ENCODE measurements around the gene GBF1.
"Not testable (repeated sequence)": the region's sequence is repeated elsewhere in the genome, so short reads cannot be mapped to it uniquely, and the experiment has no call there.

The GBF1 gene, protein sequence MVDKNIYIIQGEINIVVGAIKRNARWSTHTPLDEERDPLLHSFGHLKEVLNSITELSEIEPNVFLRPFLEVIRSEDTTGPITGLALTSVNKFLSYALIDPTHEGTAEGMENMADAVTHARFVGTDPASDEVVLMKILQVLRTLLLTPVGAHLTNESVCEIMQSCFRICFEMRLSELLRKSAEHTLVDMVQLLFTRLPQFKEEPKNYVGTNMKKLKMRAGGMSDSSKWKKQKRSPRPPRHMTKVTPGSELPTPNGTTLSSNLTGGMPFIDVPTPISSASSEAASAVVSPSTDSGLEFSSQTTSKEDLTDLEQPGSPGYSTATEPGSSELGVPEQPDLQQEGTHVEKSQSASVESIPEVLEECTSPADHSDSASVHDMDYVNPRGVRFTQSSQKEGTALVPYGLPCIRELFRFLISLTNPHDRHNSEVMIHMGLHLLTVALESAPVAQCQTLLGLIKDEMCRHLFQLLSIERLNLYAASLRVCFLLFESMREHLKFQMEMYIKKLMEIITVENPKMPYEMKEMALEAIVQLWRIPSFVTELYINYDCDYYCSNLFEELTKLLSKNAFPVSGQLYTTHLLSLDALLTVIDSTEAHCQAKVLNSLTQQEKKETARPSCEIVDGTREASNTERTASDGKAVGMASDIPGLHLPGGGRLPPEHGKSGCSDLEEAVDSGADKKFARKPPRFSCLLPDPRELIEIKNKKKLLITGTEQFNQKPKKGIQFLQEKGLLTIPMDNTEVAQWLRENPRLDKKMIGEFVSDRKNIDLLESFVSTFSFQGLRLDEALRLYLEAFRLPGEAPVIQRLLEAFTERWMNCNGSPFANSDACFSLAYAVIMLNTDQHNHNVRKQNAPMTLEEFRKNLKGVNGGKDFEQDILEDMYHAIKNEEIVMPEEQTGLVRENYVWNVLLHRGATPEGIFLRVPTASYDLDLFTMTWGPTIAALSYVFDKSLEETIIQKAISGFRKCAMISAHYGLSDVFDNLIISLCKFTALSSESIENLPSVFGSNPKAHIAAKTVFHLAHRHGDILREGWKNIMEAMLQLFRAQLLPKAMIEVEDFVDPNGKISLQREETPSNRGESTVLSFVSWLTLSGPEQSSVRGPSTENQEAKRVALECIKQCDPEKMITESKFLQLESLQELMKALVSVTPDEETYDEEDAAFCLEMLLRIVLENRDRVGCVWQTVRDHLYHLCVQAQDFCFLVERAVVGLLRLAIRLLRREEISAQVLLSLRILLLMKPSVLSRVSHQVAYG (N-terminal part only)

DNA sequence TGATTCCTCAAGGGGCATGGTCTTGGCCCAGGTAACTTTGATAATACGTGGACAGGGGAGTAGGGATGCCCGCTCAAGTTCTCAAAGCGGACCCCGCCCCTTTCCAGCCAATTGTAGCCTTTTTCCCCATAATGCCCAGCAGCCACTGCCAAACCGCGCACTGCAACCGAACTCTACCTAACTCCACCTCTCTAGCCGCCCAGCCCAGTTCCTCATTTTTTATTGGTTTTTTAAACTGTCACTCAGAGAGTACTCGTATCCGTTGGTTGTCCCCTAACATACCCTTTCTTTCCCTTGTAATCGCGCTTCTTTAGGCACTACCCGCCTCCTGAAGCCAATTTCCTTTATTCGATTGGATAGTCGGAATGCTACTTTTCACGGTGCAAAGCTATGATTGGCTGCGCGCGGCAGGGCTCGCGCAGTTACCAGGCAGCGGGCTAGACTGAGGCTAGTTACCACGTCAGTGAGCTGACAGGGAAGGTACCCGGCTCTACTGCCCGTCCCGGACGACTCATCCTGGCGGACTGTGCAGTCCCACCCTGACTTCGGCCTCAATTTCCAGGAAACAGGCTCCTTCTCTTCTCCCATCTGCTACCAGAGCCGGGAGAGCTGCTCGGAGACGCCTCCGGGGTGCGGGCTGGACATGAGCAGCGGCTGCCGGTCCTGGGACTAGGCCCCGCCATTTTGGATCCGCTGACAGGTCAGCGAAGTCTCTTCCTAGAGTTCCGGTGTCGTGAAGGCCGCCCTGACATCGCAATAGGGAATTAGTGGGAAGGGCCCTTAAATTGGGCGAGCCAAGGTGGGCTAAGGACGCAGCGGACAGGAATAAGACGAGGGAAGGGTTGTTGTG lies at the start of gene GBF1:
TSS of gene GBF1 (plus strand) at position 451 of the 850 bp plus-strand sequence. CDS start 13,407 bp downstream, outside the sequence.
- DNase-seq (ENCODE audit: low read depth), result peak; percentile 81

DNA sequence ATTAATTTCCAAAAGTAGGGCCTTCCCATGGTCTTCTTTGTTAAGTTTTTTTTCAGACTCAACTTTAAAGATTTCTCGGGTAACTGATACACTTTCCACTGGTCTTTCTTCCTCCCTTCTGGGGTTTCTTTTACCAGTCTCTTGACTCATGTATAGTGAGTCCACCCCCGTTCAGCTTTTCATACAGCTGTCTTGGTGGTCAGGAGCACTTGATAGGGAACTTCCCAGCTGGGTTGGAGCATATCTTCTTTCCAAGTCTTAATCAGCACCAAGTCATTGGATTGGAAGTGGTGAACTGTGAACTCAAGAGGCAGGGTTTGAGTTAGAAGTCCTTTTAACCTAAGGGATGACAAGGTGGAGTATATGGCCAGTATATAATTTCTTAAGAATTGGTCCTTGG lies 48.4 kb upstream of the GBF1 start:
- DNase-seq (ENCODE audit: low read depth), result no peak

DNA sequence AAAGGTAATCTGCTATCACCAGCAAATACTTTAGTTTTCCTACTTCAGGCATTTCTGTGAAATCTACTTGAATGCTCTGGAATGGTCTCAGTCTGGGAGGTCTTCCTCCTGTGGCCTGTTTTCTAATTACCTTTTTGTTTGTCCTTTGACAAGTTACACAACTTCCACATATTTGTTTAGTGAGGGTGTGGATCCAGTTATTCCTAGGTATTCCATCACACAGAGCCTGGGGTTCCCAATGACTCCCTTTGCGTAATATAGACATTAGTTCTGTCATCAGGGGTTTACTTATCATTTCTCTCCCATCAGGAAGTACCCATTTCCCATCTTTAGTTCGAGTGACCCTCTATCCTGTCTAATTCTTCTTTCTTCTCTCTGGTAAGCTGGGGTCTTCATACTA lies 47.3 kb upstream of the GBF1 start:
- DNase-seq (ENCODE audit: low read depth), result no peak

DNA sequence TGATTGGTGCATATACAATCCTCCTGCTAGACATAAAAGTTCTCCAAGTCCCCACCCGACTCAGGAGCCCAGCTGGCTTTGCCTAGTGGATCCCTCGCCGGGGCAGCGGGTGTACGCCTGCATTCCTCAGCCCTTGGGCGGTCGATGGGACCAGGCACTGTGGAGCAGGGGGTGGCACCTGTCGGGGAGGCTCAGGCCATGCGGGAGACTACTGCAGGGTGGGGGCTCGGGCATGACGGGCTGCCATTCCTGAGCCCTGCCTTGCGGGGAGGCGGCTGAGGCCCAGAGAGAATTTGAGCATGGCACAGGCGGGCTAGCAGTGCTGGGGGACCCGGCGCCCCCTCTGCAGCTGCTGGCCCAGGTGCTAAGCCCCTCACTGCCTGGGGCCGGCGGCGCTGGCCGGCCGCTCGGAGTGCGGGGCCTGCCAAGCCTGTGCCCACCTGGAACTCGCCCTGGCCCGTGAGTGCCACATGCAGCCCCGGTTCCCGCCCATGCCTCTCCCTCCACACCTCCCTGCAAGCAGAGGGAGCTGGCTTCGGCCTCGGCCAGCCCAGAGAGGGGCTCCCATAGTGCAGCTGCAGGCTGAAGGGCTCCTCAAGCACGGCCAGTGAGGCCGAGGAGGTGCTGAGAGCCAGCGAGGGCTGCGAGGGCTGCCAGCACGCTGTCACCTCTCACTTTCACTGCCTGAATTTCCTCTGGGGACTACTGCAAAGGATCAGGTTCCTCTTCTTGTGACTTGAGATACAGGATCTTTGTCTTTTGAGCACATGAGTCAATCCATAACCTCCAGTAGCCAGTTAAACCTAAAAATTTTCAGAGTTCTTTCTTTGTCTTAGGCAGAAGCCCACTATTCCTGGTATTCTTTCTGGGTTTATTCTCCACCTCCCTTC lies 44.3 kb upstream of the GBF1 start:
- DNase-seq (ENCODE audit: low read depth), result no peak

DNA sequence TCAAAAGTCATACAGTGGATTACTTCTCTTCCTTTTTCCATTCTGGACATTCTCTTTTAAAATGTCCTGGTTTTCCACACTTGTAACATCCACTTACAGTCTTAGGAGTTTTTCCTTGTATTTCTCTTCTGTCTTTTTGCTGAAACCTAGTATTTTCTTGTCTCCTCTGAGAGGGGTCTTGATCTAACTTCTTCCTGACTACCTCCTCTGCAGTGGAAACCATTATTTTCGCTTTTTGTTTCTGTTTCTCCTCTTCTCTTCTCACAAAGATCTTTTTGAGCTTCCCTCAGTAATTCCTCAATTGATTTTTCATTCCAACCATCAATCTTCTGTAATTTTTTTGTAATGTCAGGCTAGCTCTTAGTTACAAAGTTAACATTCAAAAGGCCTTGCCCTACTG lies 42.9 kb upstream of the GBF1 start:
- no peak for DNase-seq (ENCODE audit: low read depth)

DNA sequence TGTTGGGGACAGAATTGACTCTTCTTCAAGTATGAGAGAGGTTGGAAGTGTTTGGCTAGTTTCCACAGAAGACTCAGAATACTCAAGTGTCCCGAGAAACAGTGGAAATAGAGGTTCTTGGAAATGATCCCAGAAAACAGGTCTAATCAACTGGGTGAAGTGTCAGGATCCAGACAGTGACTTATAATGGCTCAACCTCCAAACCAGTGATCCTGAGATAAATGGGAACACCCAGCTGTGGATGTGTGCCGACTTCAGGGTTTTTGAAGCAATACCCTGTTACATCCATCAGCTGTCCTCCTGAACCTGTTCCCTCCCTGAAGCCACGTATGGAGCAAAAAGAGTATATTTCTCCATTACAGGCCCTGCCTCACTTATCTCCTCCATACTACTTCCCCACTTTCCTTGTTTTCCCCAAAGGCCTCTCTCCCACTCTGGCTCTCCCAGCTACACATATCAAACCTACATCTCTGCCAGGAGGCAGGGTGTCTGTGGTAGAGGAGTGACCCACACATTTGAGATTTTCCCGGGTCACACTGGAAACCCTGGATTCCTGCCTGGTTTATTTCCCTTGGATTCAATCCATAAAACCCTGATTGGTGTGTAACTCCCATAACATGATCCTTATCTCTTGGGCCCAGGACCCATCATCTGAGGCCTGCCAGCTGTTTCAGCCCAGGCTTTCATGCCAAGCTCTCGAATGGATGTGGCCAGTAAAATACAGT lies 36.9 kb upstream of the GBF1 start:
- no peak for DNase-seq (ENCODE audit: low read depth)

DNA sequence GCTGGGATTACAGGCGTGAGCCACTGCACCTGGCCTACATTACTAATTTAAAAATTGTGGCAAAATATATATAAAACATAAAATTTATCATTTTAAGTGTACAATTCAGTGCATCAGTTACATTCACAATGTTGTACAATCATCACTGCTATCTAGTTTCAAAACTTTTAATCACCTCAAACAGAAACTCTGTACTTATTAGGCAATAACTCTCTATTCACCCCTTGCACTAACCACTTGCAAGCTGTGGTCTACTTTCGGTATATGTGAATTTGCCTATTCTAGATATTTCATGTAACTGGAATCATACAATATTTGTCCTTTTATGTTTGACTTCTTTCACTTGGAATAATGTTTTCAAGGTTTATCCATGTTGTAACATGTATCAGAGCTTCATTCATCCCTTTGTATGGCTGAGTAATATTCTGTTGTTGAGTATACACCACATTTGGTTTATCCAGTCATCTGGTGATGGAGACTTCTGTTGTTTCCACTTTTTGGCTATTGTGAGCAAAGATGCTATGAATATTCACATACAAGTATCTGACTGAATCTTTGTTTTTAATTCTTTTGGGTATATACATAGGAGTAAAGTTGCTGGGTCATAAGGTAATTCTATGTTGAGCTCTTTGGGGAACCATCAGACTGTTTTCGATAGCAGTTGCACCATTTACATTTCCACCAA lies 33.6 kb upstream of the GBF1 start:
- no peak for DNase-seq (ENCODE audit: low read depth)

DNA sequence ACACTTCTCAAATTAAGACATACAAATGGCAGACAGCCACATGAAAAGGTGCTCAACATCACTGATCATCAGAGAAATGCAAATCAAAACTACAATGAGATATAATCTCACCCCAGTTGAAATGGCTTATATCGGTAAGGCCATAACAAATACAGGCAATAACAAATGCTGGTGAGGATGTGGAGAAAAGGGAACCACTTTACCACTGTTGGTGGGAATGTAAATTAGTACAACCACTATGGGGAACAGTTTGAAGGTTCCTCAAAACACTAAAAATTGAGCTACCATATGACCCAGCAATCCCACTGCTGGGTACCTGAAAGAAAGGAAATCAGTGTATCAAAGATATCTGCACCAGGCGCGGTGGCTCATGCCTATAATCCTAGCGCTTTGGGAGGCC lies 31.7 kb upstream of the GBF1 start:
- not testable (repeated sequence) for DNase-seq (ENCODE audit: low read depth)

DNA sequence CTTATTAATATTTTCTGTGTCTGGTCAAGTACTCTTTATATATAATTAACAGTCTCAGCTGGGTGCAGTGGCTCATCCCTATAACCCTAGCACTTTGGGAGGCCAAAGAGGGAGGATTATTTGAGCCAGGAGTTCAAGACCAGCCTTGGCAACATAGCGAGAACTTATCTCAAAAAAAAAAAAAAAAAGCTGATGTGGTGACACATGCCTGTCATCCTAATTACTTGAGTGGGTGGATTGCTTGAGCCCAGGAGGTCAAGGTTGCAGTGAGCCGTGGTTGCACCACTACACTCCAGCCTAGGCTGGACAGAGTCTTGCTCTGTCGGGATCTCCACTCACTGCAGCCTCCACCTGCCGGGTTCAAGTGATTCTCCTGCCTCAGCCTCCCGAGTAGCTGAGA lies 26.0 kb upstream of the GBF1 start:
- DNase-seq (ENCODE audit: low read depth), result no peak

DNA sequence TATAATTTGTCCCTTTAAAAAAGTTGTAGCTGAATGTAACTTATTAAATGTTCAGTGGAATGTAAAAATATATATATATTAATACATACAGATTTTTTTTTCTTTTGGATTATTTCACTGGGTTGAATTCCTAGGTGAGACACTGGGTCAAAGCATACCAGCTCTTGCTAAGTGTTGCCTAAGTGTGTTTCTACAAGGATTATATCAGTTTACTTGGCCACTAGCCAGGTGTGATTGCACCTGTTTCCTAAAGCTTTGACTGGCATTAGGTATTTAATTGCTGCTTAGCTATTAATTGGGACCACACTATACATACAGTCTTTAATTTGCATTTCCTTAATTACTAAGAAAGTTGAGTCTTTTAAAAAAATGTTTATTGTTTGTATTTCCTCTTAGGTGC lies 24.7 kb upstream of the GBF1 start:
- no peak for DNase-seq (ENCODE audit: low read depth)

DNA sequence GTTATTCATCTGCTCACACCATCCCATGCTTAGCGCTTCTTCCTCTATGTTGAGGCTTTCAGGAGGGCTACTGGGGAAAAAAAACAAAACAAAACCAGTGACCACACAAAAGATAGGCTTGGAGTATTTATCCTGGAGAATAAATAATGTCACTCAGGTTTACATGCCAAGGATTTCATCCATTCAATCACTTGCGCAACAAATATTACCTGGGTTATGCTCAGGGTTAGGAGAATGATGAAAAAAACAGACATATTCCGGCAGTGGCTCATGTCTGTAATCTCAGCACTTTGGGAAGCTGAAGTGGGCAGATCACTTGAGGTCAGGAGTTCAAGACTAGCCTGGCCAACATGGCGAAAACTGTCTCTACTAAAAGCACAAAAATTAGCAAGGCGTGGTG lies 22.5 kb upstream of the GBF1 start:
- no peak for DNase-seq (ENCODE audit: low read depth)

DNA sequence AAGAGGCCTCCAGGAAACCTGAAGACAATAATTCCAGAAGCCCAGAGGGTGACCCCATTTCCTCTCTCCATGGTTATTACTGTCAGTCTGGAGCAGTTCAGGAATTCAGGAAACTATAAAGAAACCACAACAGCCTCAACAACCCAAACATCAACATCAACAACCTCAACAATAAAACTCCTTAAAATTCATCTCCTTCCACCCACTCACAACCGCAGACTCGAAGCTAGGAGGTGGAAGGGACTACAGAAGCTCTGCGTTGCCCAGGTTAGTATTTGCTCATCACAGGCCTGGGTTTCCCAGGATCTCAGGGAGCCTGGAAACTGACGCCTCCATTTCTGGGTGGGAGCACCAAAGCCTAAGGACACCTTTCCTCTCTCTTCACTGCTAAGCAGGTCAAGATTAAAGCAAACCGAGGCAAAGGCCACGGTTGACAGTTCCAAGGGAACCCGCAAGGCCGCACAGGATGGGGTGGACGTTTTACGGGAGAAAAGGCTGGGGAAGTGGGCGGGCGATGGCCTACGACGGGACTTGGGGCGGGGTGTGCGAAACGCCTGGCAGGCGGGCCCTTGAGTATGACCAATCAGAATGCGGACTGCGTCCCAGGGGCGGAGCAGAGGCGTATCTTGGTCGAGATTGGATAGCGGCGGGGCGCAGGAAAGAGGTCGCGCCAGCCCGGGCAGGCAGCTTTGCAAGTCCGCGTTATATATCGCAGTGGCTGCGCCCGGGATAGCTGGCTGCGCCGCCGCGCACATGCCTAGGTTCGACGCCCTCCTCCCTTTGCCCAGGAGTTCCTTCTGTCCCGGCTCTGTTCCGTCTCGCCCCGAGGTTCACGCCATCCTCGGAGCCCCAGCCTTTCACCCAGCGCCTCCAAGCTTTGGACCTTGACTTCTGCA lies 19.4 kb upstream of the GBF1 start, which contains the start of gene ELOVL3:
TSS of gene ELOVL3 (plus strand) at position 654 of the 896 bp plus-strand sequence. CDS start 250 bp downstream, outside the sequence.
- peak; percentile 74 for DNase-seq (ENCODE audit: low read depth)

DNA sequence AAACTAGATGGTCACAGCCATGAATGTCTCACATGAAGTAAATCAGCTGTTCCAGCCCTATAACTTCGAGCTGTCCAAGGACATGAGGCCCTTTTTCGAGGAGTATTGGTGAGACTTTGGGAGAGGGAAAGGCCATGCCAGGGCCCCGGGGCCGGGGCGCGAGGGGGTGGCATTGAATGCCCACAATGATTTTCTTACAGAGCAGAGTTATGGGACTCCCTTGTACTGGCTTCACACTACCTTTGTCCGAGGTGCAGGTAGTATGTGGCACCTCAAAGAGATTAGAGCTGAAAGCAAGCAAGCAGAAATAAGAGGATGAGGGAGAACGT lies 18.8 kb upstream of the GBF1 start:
- DNase-seq (ENCODE audit: low read depth), result no peak

DNA sequence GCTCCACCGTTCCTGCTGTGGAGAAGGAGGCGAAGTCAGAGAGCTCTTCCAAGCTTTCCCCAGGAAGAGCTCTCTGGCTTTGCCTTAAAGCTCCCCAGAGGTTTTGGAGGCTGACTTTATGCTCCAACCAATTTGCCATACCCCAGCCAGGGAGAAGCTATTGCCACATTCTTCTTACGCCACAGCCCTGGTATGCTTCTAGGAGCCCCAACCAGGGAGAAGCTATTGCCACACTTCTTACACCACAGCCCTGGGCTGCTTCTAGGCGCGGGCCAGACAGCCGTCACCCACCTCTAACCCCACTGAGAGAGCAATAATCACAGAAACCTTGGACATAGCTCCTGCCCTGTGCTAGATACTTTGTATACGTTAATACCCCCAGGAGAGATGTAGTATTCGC lies 18.3 kb upstream of the GBF1 start:
- no peak for DNase-seq (ENCODE audit: low read depth)

DNA sequence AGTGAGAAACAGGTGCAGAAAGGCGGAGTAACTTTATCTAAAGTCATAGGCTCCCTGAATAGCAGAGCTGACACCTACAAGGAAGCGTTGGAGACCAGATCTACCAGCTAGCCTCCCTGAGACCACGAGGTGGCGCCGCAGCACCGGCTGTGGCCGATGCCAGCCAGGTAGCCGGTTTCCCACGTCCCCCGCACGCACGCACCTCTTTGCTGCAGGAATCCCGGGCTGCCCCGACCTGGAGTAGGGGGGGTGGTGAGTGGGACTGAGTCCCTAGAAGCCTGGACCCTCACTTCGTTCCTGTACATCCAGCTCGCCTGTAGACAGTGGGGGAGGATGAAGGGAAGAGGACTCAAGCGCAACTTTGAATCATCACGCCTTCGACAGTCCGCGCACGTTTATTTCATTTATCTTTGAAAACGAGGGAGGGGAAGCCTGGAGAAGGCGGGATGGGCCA lies 15.5 kb upstream of the GBF1 start:
- DNase-seq (ENCODE audit: low read depth), result peak; percentile 79

DNA sequence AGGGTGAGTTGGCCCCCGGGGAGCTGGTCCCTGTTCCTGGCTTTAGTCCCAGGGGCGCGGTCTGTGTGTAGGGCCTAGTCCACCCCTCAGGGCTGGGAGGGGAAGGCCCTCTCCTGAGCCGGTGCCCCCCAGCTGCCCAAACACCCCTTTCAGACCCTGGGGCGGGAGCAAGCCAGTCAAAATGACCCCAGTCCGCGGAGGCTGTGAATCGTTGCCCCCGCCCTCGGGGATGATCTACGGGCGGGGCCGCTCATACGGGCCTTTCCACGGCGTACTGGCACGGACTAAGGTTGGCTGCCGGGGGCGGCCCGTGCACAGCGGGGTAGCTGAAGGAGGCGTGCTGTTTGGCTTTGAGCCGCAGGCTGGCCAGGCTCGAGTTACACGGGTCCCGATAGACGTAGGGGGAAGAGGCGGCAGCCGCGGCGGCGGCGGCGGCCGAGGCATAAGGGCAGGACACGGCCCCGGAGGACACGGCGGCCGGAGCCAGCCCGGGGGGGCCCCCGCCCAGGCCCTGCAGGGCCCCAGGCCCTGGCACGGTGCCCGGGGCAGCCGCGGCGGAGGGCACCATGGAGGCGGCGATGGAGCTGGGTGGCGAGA lies 15.0 kb upstream of the GBF1 start:
- no peak for DNase-seq (ENCODE audit: low read depth)

DNA sequence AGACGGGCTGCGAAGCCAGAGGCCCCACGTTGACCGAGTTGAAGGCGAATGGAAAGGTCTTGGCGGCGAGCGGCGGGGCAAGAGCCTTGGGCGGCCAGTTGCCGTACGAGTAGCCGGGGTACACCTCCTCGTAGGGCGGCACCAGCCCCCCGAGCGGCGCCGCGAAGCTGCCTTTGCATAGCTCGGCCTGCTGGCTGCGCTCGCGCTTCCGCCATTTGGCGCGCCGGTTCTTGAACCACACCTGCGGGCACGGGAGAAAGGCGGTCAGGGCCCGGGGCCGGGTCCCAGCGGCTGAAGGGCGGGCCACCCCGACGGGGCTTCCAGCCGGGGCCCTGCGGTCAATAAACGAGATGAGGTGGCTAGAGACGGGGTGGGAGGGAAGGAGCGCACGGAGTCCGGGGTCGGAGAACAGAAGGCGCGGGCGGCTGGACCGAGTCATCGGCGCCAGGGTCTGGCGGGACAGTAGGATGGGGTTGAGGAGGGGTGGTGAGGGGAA lies 14.4 kb upstream of the GBF1 start:
- no peak for DNase-seq (ENCODE audit: low read depth)
